Lung (tissue), 12 donors: ENCODE data around the gene NFE2L3. TPM values are rescaled to one million over a fixed set of nuclear protein-coding genes. Genes with fewer than 3 reads are reported as not detected.

Experiments
- ATAC-seq: fragments of 200-7000 bp; cut with Tn5 transposase; one replicate; pipeline ENCODE4 v1.9.1; 2020; ENCODE audit warnings: moderate number of reproducible peaks; ENCODE audit not compliant: insufficient read depth, low FRiP score
- DNase-seq, 3 donors: peaks; one replicate each; pipeline ENCODE4 v3.0.0-alpha.2; 2013 to 2017
- H3K27ac ChIP-seq, 2 donors: one replicate each; pipeline ENCODE4 v1.5.1; 2013; ENCODE audit warnings: mild to moderate bottlenecking in 2 of 2, moderate library complexity in 2 of 2, control low read depth in 1 of 2, inconsistent platforms in 1 of 2, low read depth in 1 of 2, low read length in 1 of 2
- H3K27me3 ChIP-seq, 3 donors: one replicate each; pipeline ENCODE4 v1.5.1; 2013; ENCODE audit warnings: low read length in 2 of 3; ENCODE audit not compliant: control insufficient read depth in 3 of 3, insufficient read depth in 3 of 3
- H3K36me3 ChIP-seq, 4 donors: one replicate each; pipeline ENCODE4 v1.5.1; 2013; ENCODE audit warnings: low read length in 4 of 4, mild to moderate bottlenecking in 1 of 4, moderate library complexity in 1 of 4; ENCODE audit not compliant: control insufficient read depth in 4 of 4, insufficient read depth in 4 of 4
- H3K4me1 ChIP-seq, 5 donors: one replicate each; pipeline ENCODE4 v1.5.1; 2013; ENCODE audit warnings: low read length in 5 of 5, mild to moderate bottlenecking in 2 of 5, moderate library complexity in 1 of 5; ENCODE audit not compliant: control insufficient read depth in 5 of 5, insufficient read depth in 5 of 5
- H3K4me3 ChIP-seq: one replicate; pipeline ENCODE4 v1.5.1; 2013; ENCODE audit warnings: mild to moderate bottlenecking, control low read depth, moderate library complexity
- H3K9ac ChIP-seq, 2 donors: one replicate each; pipeline ENCODE4 v1.5.1; 2013; ENCODE audit warnings: low read length in 2 of 2, control low read depth in 1 of 2; ENCODE audit not compliant: insufficient read depth in 1 of 2
- H3K9me3 ChIP-seq, 4 donors: one replicate each; pipeline ENCODE4 v1.5.1; 2013; ENCODE audit warnings: low read length in 3 of 4, mild to moderate bottlenecking in 1 of 4, moderate library complexity in 1 of 4; ENCODE audit not compliant: control insufficient read depth in 4 of 4, insufficient read depth in 3 of 4
- CTCF ChIP-seq: IDR thresholded peaks from 2 replicates; pipeline ENCODE4 v1.5.1; 2012; ENCODE audit warnings: mild to moderate bottlenecking; ENCODE audit errors: control extremely low read depth, extremely low read depth
- WGBS, 2 donors: extraction: QIAGEN DNeasy Blood & Tissue Kit; methylation state at CpG; one replicate each; pipeline ENCODE4 v1.1.7; 2013; 5-methylcytosine and 5-hydroxymethylcytosine counted together
- polyA plus RNA-seq, 2 donors: library from polyadenylated mRNA; stranded (reverse); fragments of 200-250 nt; gene quantifications; one replicate each; pipeline ENCODE4 v1.2.1, GENCODE V29; 2013
- total RNA-seq, 2 donors: library from RNA; depleted of rRNA in 1 of 2; stranded (reverse); fragments of >200 nt in 1 of 2; gene quantifications; one replicate each; pipeline ENCODE4 v1.2.1, GENCODE V29; 2014 to 2021
- donor health status: control.
- donor health status: control.
- donor health status: Bipolar disorder and iron deficiency.
- donor health status: healthy.
- donor health status: DM: yes; HTN: yes; CAD: no.

The NFE2L3 gene
- total and polyA plus RNA-seq, 4 donors, result 3.6 to 6.5 (median 5.1) TPM

DNA sequence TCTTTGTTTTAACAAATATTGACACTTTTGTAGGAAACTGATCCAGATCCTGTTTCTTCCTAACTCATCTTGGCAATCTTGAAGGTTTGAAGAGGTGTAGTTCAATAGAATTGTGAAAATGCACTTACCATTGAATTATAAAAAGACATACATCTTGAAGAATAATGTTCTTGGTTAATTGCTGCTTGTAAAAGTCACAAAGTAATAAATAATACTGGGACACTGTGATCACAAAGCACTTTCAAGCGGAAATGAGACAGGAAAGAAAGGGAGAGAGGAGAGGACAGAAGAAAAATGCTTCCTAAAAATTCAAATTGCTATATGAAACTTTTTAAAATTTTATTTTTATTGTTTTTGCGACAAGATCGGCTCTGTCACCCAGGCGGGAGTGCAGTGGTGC, 15.2 kb upstream of the NFE2L3 start:
- WGBS, 2 donors, result 87% methylated on average over 4 of the region's 4 CpGs
- Histone ChIP-seq H3K4me1 (peaks cover 0 to 1% (median 0%) of the 10 kb centered on the region in 5 donors), H3K36me3 (no peaks in the 10 kb centered on the region), H3K9ac (no peak overlapping the region), H3K9me3 (peaks cover 0 to 1% (median 0%) of the 10 kb centered on the region in 4 donors), H3K27ac (no peak overlapping the region), H3K4me3 (no peak overlapping the region), H3K27me3 (no peaks in the 10 kb centered on the region)
- no peak for TF ChIP-seq CTCF
- DNase-seq, result no peak
- ATAC-seq, result no peak

DNA sequence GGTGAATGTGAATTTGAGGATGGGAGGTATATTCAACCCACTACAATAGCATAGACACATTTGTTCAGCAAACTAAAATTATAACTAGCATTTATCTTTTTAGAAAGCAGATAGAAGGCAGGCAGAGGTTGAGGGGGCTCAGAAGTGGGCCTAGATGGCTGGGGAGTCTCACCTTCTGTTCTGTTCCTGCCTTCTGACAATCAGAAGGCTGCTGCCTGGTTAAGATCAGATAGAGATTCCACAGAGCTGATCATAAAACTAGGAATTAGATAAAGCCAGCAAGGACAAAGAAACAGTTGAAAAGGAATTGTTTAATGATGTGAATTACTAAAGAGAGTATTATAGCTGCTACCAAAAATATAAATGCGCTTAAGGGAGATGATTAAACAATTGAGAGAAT, 11.6 kb upstream of the NFE2L3 start:
- Histone ChIP-seq H3K27me3 (no peaks in the 10 kb centered on the region), H3K27ac (no peak overlapping the region), H3K36me3 (no peaks in the 10 kb centered on the region), H3K9me3 (no peaks in the 10 kb centered on the region), H3K4me1 (peaks cover 0 to 8% (median 6%) of the 10 kb centered on the region in 5 donors), H3K4me3 (no peak overlapping the region), H3K9ac (no peak overlapping the region)
- ATAC-seq, result no peak
- TF ChIP-seq CTCF, result no peak
- no peak for DNase-seq
- WGBS, 2 donors, result 97 to 100% methylated on average over 1 of the region's 1 CpG

GRCh38 chr7:26141077-26141476, 10.9 kb upstream of the NFE2L3 start:
- H3K9me3 ChIP-seq, result no peaks in the 10 kb centered on the region
- no peak overlapping the region for H3K9ac ChIP-seq
- ATAC-seq (no peak), DNase-seq (no peak)
- TF ChIP-seq CTCF, result no peak
- H3K27me3 ChIP-seq, result no peaks in the 10 kb centered on the region
- no peak overlapping the region for H3K27ac ChIP-seq
- no peaks in the 10 kb centered on the region for H3K36me3 ChIP-seq
- H3K4me3 ChIP-seq, result no peak overlapping the region
- H3K4me1 ChIP-seq, result peaks cover 0 to 8% (median 6%) of the 10 kb centered on the region in 5 donors
- 43 to 69% methylated on average over 2 of the region's 2 CpGs for WGBS, 2 donors
